Esophagus squamous epithelium (tissue), 4 donors: ENCODE data around the gene RPS6KA4.

Experiments used
- CTCF ChIP-seq, 6 experiments: fragments of 450-650 bp in 4 of 6; fragments of 200-600 bp in 2 of 6; sonication (generic) in 2 of 6; IDR thresholded peaks; one replicate each; pipeline ENCODE4 v1.5.1; 2016 to 2019; ENCODE audit warnings: antibody characterized with exemption in 6 of 6, mild to moderate bottlenecking in 4 of 6, moderate library complexity in 4 of 6
- POLR2A ChIP-seq, 4 donors: fragments of 450-650 bp; IDR thresholded peaks; one replicate each; pipeline ENCODE4 v1.6.1; 2017; ENCODE audit warnings: antibody characterized with exemption in 4 of 4, mild to moderate bottlenecking in 4 of 4, moderate library complexity in 3 of 4

- TF ChIP-seq CTCF (IDR thresholded peaks at IDR 0.05): no peak
- no peak for TF ChIP-seq POLR2A (IDR thresholded peaks at IDR 0.05)
Measured at GRCh38 chr11:64348383-64349024, 10.5 kb upstream of the RPS6KA4 start.
